Measurements from ENCODE around the gene UBE2K.
"Not testable (repeated sequence)": the region's sequence is repeated elsewhere in the genome, so short reads cannot be mapped to it uniquely, and the experiment has no call there.

Gene UBE2K

DNA sequence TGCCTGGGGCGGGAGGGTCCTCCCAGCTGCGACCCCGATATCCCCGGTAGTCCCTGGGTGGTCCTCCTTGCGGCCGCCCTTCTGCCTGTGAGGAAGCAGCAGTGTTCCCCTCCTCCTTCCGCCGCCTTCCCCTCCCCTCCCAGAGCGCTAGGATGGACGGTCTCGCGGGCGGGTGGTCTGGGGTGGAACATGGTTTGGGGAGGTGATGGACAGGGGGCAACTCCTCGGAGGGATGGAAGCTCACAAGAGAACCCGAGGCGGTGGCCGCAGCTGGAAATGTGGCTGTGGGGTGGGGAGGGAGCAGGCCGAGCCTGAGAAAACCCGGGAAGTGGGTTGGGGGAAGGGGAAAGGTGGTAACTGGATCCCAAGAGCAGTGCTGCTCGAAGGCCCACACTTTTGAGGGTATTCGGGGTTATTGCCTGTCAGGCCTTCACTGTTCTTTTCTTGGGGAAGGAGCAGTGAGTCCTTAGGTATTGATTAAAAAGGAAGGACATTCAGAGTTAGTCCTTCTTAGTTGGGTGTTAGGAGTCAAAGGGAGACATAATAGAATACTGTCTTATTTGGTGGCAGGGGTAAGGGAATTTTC is 581 bp downstream of the UBE2K start:
- DNase-seq = peak; percentile 20

GRCh38 chr4:39699687-39700409 is 1.9 kb downstream of the UBE2K start:
- DNase-seq = no peak

GRCh38 chr4:39700554-39700953 is 2.6 kb downstream of the UBE2K start:
- DNase-seq = no peak

GRCh38 chr4:39702716-39703115 is 4.8 kb downstream of the UBE2K start:
- DNase-seq = no peak

- DNase-seq = not testable (repeated sequence)
Measured at GRCh38 chr4:39704789-39705188, 6.9 kb downstream of the UBE2K start.

DNA sequence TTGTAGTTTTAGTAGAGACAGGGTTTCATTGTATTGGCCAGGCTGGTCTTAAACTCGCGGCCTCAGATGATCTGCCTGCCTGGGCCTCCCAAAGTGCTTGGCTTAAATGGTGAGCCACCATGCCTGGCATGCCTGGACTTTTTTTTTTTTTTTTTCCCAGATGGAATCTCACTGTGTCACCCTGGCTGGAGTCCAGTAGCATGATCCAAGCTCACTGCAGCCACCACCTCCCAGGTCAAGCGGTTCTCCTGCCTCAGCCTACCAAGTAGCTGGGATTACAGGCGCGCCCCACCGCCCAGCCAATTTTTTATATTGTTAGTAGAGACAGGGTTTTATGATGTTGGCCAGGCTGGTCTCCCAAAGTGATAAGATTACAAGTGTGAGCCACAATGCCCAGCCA is 8.4 kb downstream of the UBE2K start:
- no peak for DNase-seq

DNA sequence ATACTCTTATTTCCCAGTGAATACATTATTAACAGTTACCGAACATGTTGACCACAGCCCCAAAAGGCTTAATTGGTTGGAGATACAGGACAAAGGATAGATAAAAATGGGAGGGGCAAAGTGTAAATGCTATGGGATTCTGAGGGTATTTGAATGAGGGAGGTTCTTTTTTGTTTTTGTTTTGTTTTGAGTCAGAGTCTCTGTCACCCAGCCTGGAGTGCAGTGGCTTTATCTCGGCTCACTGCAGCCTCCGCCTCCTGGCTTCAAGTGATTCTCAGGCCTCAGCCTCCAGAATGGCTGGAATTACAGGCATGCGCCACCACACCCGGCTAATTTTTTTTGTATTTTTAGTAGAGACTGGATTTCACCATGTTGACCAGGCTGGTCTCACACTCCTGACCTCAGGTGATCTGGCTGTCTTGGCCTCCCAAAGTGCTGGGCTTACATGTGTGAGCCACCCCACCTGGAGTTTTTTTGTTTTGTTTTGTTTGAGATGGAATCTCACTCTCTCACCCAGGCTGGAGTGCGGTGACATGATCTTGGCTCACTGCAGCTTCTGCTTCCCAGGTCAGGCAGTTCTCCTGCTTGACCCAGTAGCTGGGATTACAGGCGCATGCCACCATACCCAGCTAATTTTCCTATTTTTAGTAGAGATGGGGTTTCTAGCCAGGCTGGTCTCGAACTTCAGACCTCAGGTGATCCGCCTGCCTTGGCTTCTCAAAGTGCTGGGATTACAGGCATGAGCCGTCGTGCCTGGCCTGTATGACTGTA is 9.0 kb downstream of the UBE2K start:
- DNase-seq = no peak

DNA sequence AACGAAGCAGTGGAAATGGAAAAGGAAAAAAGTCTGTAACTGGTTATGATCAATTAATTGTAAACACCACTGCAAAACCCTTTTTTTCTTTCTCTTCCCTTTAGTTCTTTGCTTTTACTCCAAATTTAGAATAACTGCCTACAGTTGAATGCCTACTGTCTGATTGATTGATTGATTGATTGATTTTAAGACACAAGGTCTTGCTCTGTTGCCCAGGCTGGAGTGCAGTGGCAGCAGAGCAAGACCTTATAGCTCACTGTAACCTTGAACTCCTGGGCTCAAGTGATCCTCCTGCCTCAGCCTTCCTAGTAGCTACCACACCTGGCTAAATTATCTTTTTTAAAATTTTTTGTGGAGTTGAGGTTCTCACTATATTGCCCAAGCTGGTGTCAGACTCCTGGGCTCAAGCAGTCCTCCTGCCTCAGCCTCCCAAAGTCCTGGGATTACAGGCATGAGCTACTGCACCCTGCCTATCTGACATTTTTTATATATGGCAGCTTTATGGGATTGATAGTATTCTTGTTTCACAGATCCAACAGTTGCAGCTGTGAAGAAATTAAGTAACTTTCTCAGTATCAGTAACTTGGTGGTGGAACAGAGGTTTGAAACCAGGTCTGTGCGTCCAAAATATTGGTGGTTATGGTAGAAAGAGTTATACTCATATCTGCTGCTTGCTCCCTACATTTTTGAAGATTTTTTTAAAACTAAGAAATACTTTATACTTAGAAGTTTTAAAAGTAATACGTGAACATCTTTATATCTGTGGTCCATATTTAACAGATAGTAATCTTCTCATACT is 12.4 kb downstream of the UBE2K start:
- no peak for DNase-seq

- DNase-seq = no peak
Measured at GRCh38 chr4:39712819-39713607, 15.1 kb downstream of the UBE2K start.

DNA sequence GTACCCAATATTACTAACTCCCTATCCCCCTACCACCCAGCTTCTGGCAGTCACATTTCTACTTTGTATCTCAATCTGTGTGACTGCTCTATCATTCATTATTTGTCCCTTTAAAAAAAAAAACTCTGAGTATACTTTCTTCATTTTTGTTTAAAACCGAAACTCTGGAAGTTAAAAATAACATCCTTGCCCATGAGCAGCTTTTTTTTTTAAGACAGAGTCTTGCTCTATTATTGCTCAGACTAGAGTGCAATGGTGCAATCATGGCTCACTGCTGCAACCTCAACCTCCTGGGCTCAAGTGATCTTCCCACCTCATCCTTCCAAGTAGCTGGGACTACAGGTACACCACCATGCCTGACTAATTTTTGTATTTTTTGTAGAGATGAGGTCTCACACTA is 15.8 kb downstream of the UBE2K start:
- DNase-seq = no peak

DNA sequence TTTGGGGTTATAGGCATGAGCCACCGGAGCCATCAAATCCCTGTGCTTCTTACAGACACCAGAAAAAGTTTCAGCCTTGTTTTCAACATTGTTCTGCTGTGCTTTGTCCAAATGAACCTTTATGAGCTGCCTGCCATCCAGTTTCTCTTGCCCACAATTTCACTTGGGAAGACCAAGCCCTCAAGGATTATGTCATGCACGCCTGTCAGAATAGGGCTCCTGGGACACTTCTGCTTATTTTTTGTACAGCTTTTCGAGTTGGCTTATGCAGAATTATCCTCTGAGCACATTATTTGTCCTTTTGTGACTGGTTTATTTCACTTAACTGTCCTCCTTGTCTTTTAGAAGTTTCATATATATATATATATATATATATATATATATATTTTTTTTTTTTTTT is 16.2 kb downstream of the UBE2K start:
- DNase-seq = no peak

DNA sequence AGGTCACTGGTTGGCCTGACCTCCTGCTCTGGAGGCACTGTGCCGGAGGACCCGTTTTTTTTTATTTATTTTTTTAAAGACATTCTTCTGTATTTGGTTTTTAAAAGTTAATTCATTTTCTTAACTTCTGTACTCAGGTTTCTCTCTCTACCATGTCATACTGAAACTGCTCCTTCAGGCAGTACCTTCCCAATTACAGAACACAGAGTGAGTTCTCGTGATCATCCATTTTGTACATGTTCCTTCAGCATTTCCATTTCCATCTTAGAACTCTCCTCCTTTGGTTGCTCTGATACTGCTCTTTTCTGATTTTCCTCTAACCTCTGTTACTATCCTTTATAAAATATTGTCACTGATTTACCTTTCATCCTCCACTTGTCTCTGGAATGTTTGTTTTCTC is 17.9 kb downstream of the UBE2K start:
- DNase-seq = no peak

DNA sequence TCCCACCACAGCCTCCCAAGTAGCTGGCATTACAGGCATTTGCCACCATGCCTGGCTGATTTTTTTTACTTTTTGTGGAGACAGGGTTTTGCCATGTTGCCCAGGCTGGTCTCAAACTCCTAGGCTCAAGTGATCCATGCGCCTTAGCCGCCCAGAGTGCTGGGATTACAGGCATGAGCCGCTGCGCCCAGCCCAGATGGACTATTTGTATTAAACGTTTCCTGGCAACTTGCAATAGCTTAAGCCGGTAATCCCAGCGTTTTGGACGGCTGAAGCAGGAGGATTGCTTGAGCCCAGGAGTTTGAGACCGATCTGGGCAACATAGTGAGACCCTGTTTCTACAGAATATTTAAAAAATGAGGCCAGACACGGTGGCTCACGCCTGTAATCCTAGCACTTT is 18.4 kb downstream of the UBE2K start:
- DNase-seq = no peak

- not testable (repeated sequence) for DNase-seq
Measured at GRCh38 chr4:39717743-39718142, 19.8 kb downstream of the UBE2K start.

- no peak for DNase-seq
Measured at GRCh38 chr4:39718366-39719323, 20.7 kb downstream of the UBE2K start.

- no peak for DNase-seq
Measured at GRCh38 chr4:39719804-39720580, 22.1 kb downstream of the UBE2K start.

GRCh38 chr4:39721273-39721672 is 23.3 kb downstream of the UBE2K start:
- DNase-seq = not testable (repeated sequence)

- DNase-seq = no peak
Measured at GRCh38 chr4:39721788-39722187, 23.9 kb downstream of the UBE2K start.

GRCh38 chr4:39729557-39729956 is 31.6 kb downstream of the UBE2K start:
- no peak for DNase-seq

DNA sequence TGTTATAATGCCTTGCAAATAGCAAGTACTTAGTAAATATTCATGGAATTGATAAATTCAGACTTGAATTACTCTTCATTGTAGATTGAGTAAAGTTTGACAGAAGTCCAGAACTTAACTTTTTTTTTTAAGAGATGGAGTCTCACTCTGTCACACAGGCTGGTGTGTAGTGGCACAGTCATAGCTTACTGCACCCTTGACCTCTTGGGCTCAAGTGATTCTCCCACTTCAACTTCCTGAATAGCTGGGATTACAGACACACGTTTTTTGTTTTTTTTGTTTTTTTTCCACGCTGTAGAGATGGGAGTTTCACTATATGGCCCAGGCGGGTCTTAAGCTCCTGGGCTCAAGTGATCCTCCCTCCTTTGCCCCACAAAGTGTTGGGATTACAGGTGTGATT is 32.1 kb downstream of the UBE2K start:
- no peak for DNase-seq

Measured in NCI-H1092 (cell line).